ACC112 (cell line): ENCODE measurements around the gene AKR1B15.
A peak's percentile ranks its signal among the peaks of the same experiment; 100 is the strongest.

Experiments
- H2AFZ ChIP-seq: fragments of 200-600 bp; sonication (generic); one replicate; pipeline ENCODE4 v1.6.0; 2017; ENCODE audit warnings: antibody characterized with exemption, low read length; ENCODE audit not compliant: unreplicated experiment
- H3K27ac ChIP-seq: fragments of 200-600 bp; sonication (generic); 2 replicates; pipeline ENCODE4 v1.5.1; 2014; ENCODE audit warnings: low read depth, mild to moderate bottlenecking, antibody characterized with exemption, low read length, moderate library complexity
- H3K27me3 ChIP-seq: fragments of 200-600 bp; sonication (generic); 2 replicates; pipeline ENCODE4 v1.6.1; 2014; ENCODE audit warnings: mild to moderate bottlenecking, antibody characterized with exemption, low read length, moderate library complexity, mixed read lengths; ENCODE audit not compliant: insufficient read depth
- H3K36me3 ChIP-seq: fragments of 200-600 bp; sonication (generic); 2 replicates; pipeline ENCODE4 v1.6.1; 2016; ENCODE audit warnings: mild to moderate bottlenecking, antibody characterized with exemption, low read length, moderate library complexity, mixed read lengths; ENCODE audit not compliant: insufficient read depth
- H3K4me1 ChIP-seq: fragments of 200-600 bp; sonication (generic); one replicate; pipeline ENCODE4 v1.6.1; 2016; ENCODE audit warnings: low read length, mixed read lengths; ENCODE audit not compliant: insufficient read depth, unreplicated experiment, control insufficient read depth
- H3K4me3 ChIP-seq: fragments of 200-600 bp; sonication (generic); 2 replicates; pipeline ENCODE4 v1.5.1; 2014; ENCODE audit warnings: mild to moderate bottlenecking, low read depth, low read length
- H3K79me2 ChIP-seq: fragments of 200-600 bp; sonication (generic); one replicate; pipeline ENCODE4 v1.6.0; 2016; ENCODE audit warnings: low read length; ENCODE audit not compliant: control insufficient read depth, unreplicated experiment, insufficient read depth

The AKR1B15 gene

DNA sequence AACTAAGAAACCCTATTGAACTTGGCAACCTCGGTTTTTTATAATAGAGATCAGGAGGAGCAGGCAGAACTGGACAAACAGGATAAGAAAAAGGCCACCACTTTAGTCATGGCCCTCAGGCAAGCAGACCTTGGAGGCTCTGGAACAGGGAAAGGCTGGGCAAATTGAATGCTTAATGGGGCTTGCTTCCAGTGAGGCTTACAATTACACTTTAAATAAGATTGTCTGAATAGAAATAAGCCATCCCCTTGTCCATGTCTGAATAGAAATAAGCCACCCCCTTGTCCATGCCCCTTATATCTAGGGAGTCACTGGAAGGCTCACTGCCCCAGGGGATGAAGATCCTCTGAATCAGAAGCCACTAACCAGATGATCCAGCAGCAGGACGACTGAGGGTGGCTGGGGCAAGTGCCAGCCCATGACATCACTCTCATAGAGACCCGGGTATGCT is 40.6 kb downstream of the AKR1B15 start:
- Histone ChIP-seq H3K79me2 (no peaks in the 10 kb centered on the region), H3K4me1 (peaks cover 15% of the 10 kb centered on the region), H3K27me3 (peaks cover 4% of the 10 kb centered on the region; the same call in 1 of the 2 replicates), H3K27ac (no peak overlapping the region), H3K4me3 (no peak overlapping the region), H2AFZ (no peak overlapping the region), H3K36me3 (no peaks in the 10 kb centered on the region)

DNA sequence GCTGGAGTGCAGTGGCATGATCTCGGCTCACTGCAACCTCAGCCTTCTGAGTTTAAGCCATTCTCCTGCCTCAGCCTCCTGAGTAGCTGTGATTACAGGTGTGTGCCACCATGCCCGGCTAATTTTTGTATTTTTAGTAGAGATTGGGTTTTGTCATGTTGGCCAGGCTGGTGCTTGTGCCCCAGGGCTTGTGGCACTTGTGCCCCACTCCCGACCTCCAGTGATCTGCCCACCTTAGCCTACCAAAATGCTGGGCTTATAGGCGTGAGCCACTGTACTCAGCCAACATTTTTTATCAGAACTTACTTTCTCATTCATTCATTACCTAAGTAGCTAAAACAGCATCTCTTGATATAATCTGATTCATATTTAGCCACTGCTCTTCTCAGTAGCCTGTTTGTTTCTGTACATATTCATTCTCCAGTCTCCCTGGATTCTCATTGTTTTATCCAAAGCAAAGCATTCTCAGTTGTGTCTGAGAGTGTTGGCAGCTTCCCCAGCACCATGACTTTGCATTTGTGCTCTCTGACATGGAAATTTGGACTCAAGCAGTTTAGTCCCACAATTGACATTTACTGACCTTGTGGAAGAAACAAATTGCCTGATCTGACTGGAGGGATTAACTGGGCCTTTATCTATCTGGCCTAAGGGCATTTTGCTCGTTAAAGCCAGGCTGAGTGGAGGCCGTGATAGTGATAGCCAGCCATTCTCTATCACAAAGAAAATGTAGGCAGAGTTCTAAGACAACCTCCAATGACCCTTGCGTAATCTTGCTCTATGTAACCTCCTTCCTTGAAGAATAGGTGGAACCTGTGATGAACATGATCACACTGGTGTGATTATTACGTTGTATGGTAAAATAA is 44.9 kb downstream of the AKR1B15 start:
- no peaks in the 10 kb centered on the region for H3K27me3 ChIP-seq
- no peak overlapping the region for H3K4me3 ChIP-seq
- peaks cover 19% of the 10 kb centered on the region for H3K4me1 ChIP-seq
- no peaks in the 10 kb centered on the region for H3K79me2 ChIP-seq
- H3K36me3 ChIP-seq = no peaks in the 10 kb centered on the region
- H3K27ac ChIP-seq = peak overlapping the region; percentile 92
- peak overlapping the region; percentile 32 for H2AFZ ChIP-seq

- H3K4me3 ChIP-seq = no peak overlapping the region
- H3K27ac ChIP-seq = peak overlapping the region; percentile 92
- H3K79me2 ChIP-seq = no peaks in the 10 kb centered on the region
- peaks cover 16% of the 10 kb centered on the region for H3K4me1 ChIP-seq
- no peak overlapping the region for H2AFZ ChIP-seq
- H3K27me3 ChIP-seq = no peaks in the 10 kb centered on the region
- no peaks in the 10 kb centered on the region for H3K36me3 ChIP-seq
These were observed 46.0 kb downstream of the AKR1B15 start for GRCh38 chr7:134594877-134595276.

GRCh38 chr7:134599371-134599770 is 50.5 kb downstream of the AKR1B15 start:
- peaks cover 12% of the 10 kb centered on the region for H3K4me1 ChIP-seq
- no peaks in the 10 kb centered on the region for H3K36me3 ChIP-seq
- H3K27me3 ChIP-seq = no peaks in the 10 kb centered on the region
- no peak overlapping the region for H2AFZ ChIP-seq
- no peaks in the 10 kb centered on the region for H3K79me2 ChIP-seq
- no peak overlapping the region for H3K4me3 ChIP-seq
- H3K27ac ChIP-seq = no peak overlapping the region

DNA sequence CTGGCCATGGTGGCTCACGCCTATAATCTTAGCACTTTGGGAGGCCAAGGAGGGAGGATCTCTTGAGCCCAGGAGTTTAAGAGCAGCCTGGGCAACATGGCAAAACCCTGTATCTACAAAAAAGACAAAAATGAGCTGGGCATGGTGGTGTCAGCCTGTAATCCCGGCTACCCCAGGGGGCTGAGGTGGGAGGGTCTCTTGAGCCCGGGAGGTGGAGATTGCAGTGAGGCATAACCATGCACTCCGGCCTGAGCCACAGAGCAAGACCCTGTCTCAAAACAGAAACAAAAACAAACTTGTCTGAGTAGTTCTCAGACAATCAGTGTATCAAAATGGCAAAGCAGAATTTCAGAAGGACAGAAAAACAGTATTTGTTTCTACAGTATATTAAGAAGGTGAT is 52.5 kb downstream of the AKR1B15 start:
- no peaks in the 10 kb centered on the region for H3K79me2 ChIP-seq
- no peaks in the 10 kb centered on the region for H3K27me3 ChIP-seq
- peaks cover 7% of the 10 kb centered on the region for H3K4me1 ChIP-seq
- no peak overlapping the region for H3K4me3 ChIP-seq
- H2AFZ ChIP-seq = peak overlapping the region; percentile 3
- H3K27ac ChIP-seq = no peak overlapping the region
- no peaks in the 10 kb centered on the region for H3K36me3 ChIP-seq

GRCh38 chr7:134602881-134603451 is 54.1 kb downstream of the AKR1B15 start:
- peak overlapping the region; percentile 86 for H2AFZ ChIP-seq
- no peaks in the 10 kb centered on the region for H3K79me2 ChIP-seq
- H3K36me3 ChIP-seq = no peaks in the 10 kb centered on the region
- H3K27ac ChIP-seq = no peak overlapping the region
- no peaks in the 10 kb centered on the region for H3K27me3 ChIP-seq
- H3K4me1 ChIP-seq = peaks cover 11% of the 10 kb centered on the region
- H3K4me3 ChIP-seq = peak overlapping the region; percentile 20

GRCh38 chr7:134605978-134606923 is 57.3 kb downstream of the AKR1B15 start:
- Histone ChIP-seq H3K4me1 (peaks cover 11% of the 10 kb centered on the region), H2AFZ (peak overlapping the region; percentile 83)

DNA sequence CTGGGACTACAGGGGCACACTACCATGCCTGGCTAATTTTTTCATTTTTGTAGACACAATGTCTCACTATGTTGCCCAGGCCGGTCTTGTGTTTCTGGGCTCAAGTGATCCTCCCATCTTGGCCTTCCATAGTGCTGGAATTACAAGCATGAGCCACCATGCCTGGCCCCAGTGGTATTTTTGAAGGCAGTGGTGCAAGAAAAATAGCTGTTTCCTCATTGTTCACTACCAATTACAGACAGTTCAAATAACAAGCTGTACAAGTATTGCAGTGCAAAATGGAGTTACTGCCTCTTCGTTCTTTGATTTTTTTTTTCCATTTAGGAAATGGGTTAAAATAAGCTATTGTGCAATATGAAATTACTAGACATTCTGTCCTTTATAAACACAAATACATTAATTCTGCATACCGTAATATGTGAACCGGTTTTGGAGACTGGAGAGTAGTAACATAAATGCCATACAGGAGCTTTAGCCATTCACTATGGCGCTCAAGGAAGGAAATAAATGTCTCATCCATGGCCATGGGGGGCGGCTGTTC is 62.8 kb downstream of the AKR1B15 start:
- Histone ChIP-seq H3K36me3 (no peaks in the 10 kb centered on the region), H3K4me3 (no peak overlapping the region), H3K4me1 (peaks cover 25% of the 10 kb centered on the region), H3K27ac (no peak overlapping the region; the same call in 1 of the 2 replicates), H3K79me2 (no peaks in the 10 kb centered on the region), H3K27me3 (no peaks in the 10 kb centered on the region), H2AFZ (no peak overlapping the region)

More at GRCh38 chr7:134605978-134606923, 57.3 kb downstream of the AKR1B15 start:
- H3K79me2 ChIP-seq = no peaks in the 10 kb centered on the region
- H3K36me3 ChIP-seq = no peaks in the 10 kb centered on the region
- peak overlapping the region; percentile 71 for H3K4me3 ChIP-seq
- H3K27ac ChIP-seq = no peak overlapping the region
- H3K27me3 ChIP-seq = no peaks in the 10 kb centered on the region

DNA sequence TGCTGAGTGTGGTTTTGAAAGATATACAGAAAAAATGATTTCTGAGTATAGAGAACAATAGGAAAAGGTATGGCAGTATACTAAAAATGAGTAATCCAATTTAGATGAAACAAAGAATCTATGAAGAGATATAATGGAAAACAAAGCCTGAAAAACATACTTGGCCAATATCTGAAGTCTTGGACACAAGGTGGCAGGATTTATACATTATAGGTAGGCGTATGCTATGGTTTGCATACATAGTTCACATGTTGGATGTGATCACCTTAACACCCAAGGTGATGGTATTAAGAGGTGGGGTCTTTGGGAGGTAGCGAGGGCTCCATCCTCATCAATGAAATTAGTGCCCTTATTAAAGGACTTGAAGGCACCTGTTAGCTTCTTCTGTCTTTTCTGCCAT is 63.3 kb downstream of the AKR1B15 start:
- H3K79me2 ChIP-seq = no peaks in the 10 kb centered on the region
- no peak overlapping the region for H3K4me3 ChIP-seq
- no peak overlapping the region for H2AFZ ChIP-seq
- no peaks in the 10 kb centered on the region for H3K27me3 ChIP-seq
- H3K36me3 ChIP-seq = no peaks in the 10 kb centered on the region
- H3K4me1 ChIP-seq = peaks cover 22% of the 10 kb centered on the region
- peak overlapping the region; percentile 93; the same call in 1 of the 2 replicates for H3K27ac ChIP-seq
